ENCODE results near the gene CCT8L2. TPM values are rescaled to one million over a fixed set of nuclear protein-coding genes. Genes with fewer than 3 reads are reported as not detected.
"Not testable (repeated sequence)": the region's sequence is repeated elsewhere in the genome, so short reads cannot be mapped to it uniquely, and the experiment has no call there.

The CCT8L2 gene
- total and polyA plus RNA-seq, 2 of the 8 experiments (the other 6 are each of a cell fraction or from before 2014, with no cell fraction given): not detected

- H3K36me3 ChIP-seq (ENCODE audit: control insufficient read depth in 2 of 4, insufficient read depth in 4 of 4, low read length in 3 of 4); CTCF ChIA-PET (ENCODE audit: partially characterized antibody); POLR2A ChIA-PET (ENCODE audit: partially characterized antibody); H3K4me2 ChIP-seq (ENCODE audit: insufficient read depth in 1 of 2, low read depth in 2 of 2, low read length in 2 of 2); H3K56ac ChIP-seq (replicated peaks; ENCODE audit: insufficient read length, low read depth, low read length); H2AK5ac ChIP-seq (ENCODE audit: low read depth, low read length); FAIRE-seq; H2BK20ac ChIP-seq (ENCODE audit: low read length); H4K20me1 ChIP-seq (replicated peaks in 1 of 2; ENCODE audit: control insufficient read depth in 1 of 2, insufficient read depth in 2 of 2, low read length in 2 of 2); H2AFZ ChIP-seq (ENCODE audit: low read length); H4K5ac ChIP-seq (ENCODE audit: insufficient read length, low read depth, low read length); H2BK5ac ChIP-seq (ENCODE audit: low read depth, low read length); H3K14ac ChIP-seq (ENCODE audit: insufficient read length); H3K4me3 ChIP-seq (ENCODE audit: extremely low read depth in 1 of 4, insufficient read depth in 2 of 4, low read depth in 3 of 4, low read length in 4 of 4); H3K27me3 ChIP-seq (replicated peaks in 1 of 4; ENCODE audit: control insufficient read depth in 3 of 4, extremely low read depth in 1 of 4, insufficient read depth in 3 of 4, low read length in 3 of 4); H3K18ac ChIP-seq (ENCODE audit: extremely low read depth, low read length); H2BK12ac ChIP-seq (ENCODE audit: low read depth, low read length); H3K79me2 ChIP-seq (ENCODE audit: control insufficient read depth in 1 of 2, insufficient read depth in 2 of 2, low read length in 2 of 2); H4K8ac ChIP-seq (ENCODE audit: extremely low read depth, insufficient read depth, low read length); H3K79me1 ChIP-seq (ENCODE audit: low read depth, low read length); H2BK15ac ChIP-seq (ENCODE audit: low read length); H3K4me1 ChIP-seq (replicated peaks in 1 of 4; ENCODE audit: control insufficient read depth in 3 of 4, insufficient read depth in 4 of 4, low read length in 3 of 4); H3K27ac ChIP-seq (ENCODE audit: low read depth, low read length); H4K91ac ChIP-seq (replicated peaks; ENCODE audit: insufficient read length, low read length); H3K9ac ChIP-seq (replicated peaks in 1 of 4; ENCODE audit: extremely low read depth in 1 of 4, low read depth in 3 of 4, low read length in 3 of 4); H3K23ac ChIP-seq (ENCODE audit: insufficient read length); H2BK120ac ChIP-seq (replicated peaks; ENCODE audit: low read depth, low read length); H3K23me2 ChIP-seq (ENCODE audit: low read depth, low read length); H3K4ac ChIP-seq (replicated peaks; ENCODE audit: insufficient read length, low read depth, low read length); DNase-seq (ENCODE audit: low read depth in 1 of 2, low spot score in 2 of 2): not testable (repeated sequence)
- H3K9me3 ChIP-seq (ENCODE audit: insufficient read depth in 2 of 2, low read depth in 1 of 2, low read length in 1 of 2): peaks cover 2 to 12% of the 10 kb centered on the region in 2 experiments; a peak in 3 of 4 replicates
These were observed 31.0 kb upstream of the CCT8L2 start for GRCh38 chr22:16623595-16623994.

GRCh38 chr22:16617516-16617915, 24.9 kb upstream of the CCT8L2 start:
- H3K4me1 ChIP-seq (replicated peaks in 1 of 4; ENCODE audit: control insufficient read depth in 3 of 4, insufficient read depth in 4 of 4, low read length in 3 of 4); H3K23ac ChIP-seq (ENCODE audit: insufficient read length); H3K9ac ChIP-seq (replicated peaks in 1 of 4; ENCODE audit: extremely low read depth in 1 of 4, low read depth in 3 of 4, low read length in 3 of 4); H3K27me3 ChIP-seq (replicated peaks in 1 of 4; ENCODE audit: control insufficient read depth in 3 of 4, extremely low read depth in 1 of 4, insufficient read depth in 3 of 4, low read length in 3 of 4); H2BK12ac ChIP-seq (ENCODE audit: low read depth, low read length); CTCF ChIA-PET (ENCODE audit: partially characterized antibody); H3K36me3 ChIP-seq (ENCODE audit: control insufficient read depth in 2 of 4, insufficient read depth in 4 of 4, low read length in 3 of 4); H3K23me2 ChIP-seq (ENCODE audit: low read depth, low read length); H3K56ac ChIP-seq (replicated peaks; ENCODE audit: insufficient read length, low read depth, low read length); H2AFZ ChIP-seq (ENCODE audit: low read length); H3K79me1 ChIP-seq (ENCODE audit: low read depth, low read length); H3K4ac ChIP-seq (replicated peaks; ENCODE audit: insufficient read length, low read depth, low read length); H3K79me2 ChIP-seq (ENCODE audit: control insufficient read depth in 1 of 2, insufficient read depth in 2 of 2, low read length in 2 of 2); H4K5ac ChIP-seq (ENCODE audit: insufficient read length, low read depth, low read length); H4K91ac ChIP-seq (replicated peaks; ENCODE audit: insufficient read length, low read length); H4K8ac ChIP-seq (ENCODE audit: extremely low read depth, insufficient read depth, low read length); FAIRE-seq; H2BK5ac ChIP-seq (ENCODE audit: low read depth, low read length); H3K4me3 ChIP-seq (ENCODE audit: extremely low read depth in 1 of 4, insufficient read depth in 2 of 4, low read depth in 3 of 4, low read length in 4 of 4); H2BK120ac ChIP-seq (replicated peaks; ENCODE audit: low read depth, low read length); H2BK15ac ChIP-seq (ENCODE audit: low read length); H4K20me1 ChIP-seq (replicated peaks in 1 of 2; ENCODE audit: control insufficient read depth in 1 of 2, insufficient read depth in 2 of 2, low read length in 2 of 2); H2AK5ac ChIP-seq (ENCODE audit: low read depth, low read length); H3K14ac ChIP-seq (ENCODE audit: insufficient read length); DNase-seq (ENCODE audit: low read depth in 1 of 2, low spot score in 2 of 2); POLR2A ChIA-PET (ENCODE audit: partially characterized antibody); H2BK20ac ChIP-seq (ENCODE audit: low read length); H3K18ac ChIP-seq (ENCODE audit: extremely low read depth, low read length); H3K27ac ChIP-seq (ENCODE audit: low read depth, low read length); H3K4me2 ChIP-seq (ENCODE audit: insufficient read depth in 1 of 2, low read depth in 2 of 2, low read length in 2 of 2): not testable (repeated sequence)
- 57% methylated on average over 3 of the region's 3 CpGs; no CpG with 5 or more reads in 1 of the 2 experiments for WGBS, 2 experiments (ENCODE audit: extremely low coverage in 1 of 2, insufficient coverage in 1 of 2, insufficient read length in 1 of 2, insufficient replicate concordance in 2 of 2, low coverage in 1 of 2, low lambda C conversion rate in 2 of 2, missing lambda C conversion rate in 1 of 2)
- peaks cover 4 to 20% of the 10 kb centered on the region in 2 experiments; a peak in 2 of 4 replicates for H3K9me3 ChIP-seq (ENCODE audit: insufficient read depth in 2 of 2, low read depth in 1 of 2, low read length in 1 of 2)

All from H1 (cell line).